Measurements from ENCODE around the gene GPR62. TPM values are rescaled to one million over a fixed set of nuclear protein-coding genes. Genes with fewer than 3 reads are reported as not detected.
"Not testable (repeated sequence)": the region's sequence is repeated elsewhere in the genome, so short reads cannot be mapped to it uniquely, and the experiment has no call there.

GPR62 gene, protein sequence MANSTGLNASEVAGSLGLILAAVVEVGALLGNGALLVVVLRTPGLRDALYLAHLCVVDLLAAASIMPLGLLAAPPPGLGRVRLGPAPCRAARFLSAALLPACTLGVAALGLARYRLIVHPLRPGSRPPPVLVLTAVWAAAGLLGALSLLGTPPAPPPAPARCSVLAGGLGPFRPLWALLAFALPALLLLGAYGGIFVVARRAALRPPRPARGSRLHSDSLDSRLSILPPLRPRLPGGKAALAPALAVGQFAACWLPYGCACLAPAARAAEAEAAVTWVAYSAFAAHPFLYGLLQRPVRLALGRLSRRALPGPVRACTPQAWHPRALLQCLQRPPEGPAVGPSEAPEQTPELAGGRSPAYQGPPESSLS
- polyA plus RNA-seq = not detected

DNA sequence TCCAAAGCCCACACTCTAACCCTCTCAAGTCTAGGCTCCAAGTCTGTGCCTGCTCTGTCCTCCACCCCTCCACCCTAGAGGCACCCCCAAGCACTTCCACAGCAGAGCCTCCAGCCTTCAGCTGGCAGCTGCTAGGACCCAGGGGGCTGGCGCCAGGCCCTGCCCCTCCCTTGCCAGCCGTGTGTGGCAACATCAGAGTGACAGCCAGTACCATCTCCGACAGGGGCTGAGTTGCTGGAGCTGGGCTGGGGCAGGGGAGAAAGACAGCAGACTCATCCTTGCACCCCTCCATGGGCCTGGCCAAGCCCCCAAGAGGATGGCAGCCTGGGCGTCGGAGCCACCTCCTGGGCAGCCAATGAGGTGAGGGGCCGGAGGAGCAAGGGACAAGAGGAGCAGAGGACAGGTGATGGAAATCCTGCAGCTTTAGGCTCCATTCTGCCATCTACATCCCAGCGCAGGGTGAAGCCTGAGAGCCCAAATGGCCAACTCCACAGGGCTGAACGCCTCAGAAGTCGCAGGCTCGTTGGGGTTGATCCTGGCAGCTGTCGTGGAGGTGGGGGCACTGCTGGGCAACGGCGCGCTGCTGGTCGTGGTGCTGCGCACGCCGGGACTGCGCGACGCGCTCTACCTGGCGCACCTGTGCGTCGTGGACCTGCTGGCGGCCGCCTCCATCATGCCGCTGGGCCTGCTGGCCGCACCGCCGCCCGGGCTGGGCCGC lies at the start of gene GPR62:
GPR62 (plus strand) TSS at position 207 of the 718 bp plus-strand sequence; CDS start at position 479, 272 bp downstream.
- Mint-ChIP-seq H3K36me3 (peaks cover 0 to 7% (median 4%) of the 10 kb centered on the region in 3 donors), H3K9me3 (no peaks in the 10 kb centered on the region)

DNA sequence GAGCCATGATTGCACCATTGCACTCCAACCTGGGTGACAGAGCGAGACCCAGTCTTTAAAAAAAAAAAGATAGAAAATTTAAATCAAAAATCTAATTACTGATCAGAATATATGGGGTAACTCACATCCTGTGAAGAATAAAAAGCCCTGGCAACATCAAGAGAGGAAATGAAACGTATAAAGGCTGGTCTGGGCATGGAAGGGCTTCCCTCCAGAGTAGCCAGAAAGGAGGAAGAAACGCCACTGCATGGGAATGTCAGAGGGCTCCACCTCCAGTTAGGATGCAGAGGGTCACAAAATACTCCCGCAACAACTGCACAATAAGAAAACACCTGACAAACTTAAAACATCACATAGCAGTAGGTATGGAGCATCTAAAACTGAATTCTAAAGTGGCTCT lies 47.2 kb upstream of the GPR62 start:
- no peak for DNase-seq
- peaks cover 0 to 6% (median 3%) of the 10 kb centered on the region in 6 donors for H3K9me3 Mint-ChIP-seq
- peaks cover 2 to 12% (median 10%) of the 10 kb centered on the region in 3 donors for H3K27me3 Mint-ChIP-seq (ENCODE audit: low read depth in 3 of 3)
- H3K27ac Mint-ChIP-seq = no peak overlapping the region
- H3K4me3 Mint-ChIP-seq = no peak overlapping the region
- H3K4me1 Mint-ChIP-seq = no peaks in the 10 kb centered on the region
- H3K36me3 Mint-ChIP-seq = peaks cover 0 to 4% (median 0%) of the 10 kb centered on the region in 3 donors

More for the DNA sequence above, at the start of gene GPR62:
- peaks cover 0 to 9% of the 10 kb centered on the region in 2 donors for H3K4me1 Mint-ChIP-seq
- no peak within 1 kb of the TSS for H3K27ac Mint-ChIP-seq
- DNase-seq = no peak
- H3K27me3 Mint-ChIP-seq (ENCODE audit: low read depth in 3 of 3) = peaks cover 11 to 18% (median 13%) of the 10 kb centered on the region in 3 donors
- peak within 1 kb of the TSS in 1 of 5 donors; percentile 27 for H3K4me3 Mint-ChIP-seq

DNA sequence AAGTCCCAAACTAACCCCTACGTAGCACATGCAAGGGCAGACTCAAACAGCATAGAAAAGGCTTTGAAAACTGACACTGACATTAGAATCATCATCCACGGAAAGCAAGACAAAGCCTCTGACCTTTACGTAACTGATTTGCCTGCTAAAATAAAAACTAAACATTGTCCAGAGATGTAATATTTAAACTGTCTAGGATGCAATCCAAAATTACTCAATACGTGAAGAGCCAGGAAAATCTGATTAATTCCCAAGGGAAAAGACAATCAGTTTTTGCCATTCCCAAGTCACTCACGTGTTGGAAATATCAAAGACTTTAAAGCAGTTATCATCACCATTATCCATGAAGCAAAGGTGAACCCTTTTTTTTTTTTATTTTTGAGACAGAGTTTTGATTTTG lies 38.8 kb upstream of the GPR62 start:
- no peak overlapping the region for H3K4me3 Mint-ChIP-seq
- H3K27ac Mint-ChIP-seq = no peak overlapping the region
- H3K9me3 Mint-ChIP-seq = peaks cover 0 to 2% (median 0%) of the 10 kb centered on the region in 6 donors
- H3K27me3 Mint-ChIP-seq (ENCODE audit: low read depth in 3 of 3) = peaks cover 1 to 14% (median 11%) of the 10 kb centered on the region in 3 donors
- H3K4me1 Mint-ChIP-seq = no peaks in the 10 kb centered on the region
- DNase-seq = no peak
- H3K36me3 Mint-ChIP-seq = no peaks in the 10 kb centered on the region

DNA sequence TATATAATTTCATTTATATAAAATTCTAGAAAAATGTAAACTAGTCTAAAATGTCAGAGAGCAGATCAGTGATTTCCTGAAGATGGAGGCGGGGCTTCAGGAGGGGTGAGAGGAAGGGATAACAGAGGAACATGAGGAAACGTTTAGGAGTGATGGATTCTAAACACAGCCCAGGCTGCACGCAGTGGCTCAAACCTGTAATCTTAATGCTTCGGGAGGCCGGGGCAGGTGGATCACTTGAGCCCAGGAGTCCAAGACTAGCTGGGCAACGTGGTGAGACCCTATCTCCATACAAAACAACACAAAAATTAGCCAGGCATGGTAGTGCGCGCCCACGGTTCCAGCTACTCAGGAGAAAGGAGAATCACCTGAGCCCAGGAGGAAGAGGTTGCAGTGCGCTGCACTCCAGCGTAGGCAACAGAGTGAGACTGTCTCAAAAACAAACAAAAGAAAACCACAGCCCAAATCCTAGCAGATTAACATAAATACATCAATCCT lies 34.1 kb upstream of the GPR62 start:
- Mint-ChIP-seq H3K4me1 (no peaks in the 10 kb centered on the region), H3K9me3 (peaks cover 0 to 2% (median 0%) of the 10 kb centered on the region in 6 donors), H3K36me3 (no peaks in the 10 kb centered on the region)

DNA sequence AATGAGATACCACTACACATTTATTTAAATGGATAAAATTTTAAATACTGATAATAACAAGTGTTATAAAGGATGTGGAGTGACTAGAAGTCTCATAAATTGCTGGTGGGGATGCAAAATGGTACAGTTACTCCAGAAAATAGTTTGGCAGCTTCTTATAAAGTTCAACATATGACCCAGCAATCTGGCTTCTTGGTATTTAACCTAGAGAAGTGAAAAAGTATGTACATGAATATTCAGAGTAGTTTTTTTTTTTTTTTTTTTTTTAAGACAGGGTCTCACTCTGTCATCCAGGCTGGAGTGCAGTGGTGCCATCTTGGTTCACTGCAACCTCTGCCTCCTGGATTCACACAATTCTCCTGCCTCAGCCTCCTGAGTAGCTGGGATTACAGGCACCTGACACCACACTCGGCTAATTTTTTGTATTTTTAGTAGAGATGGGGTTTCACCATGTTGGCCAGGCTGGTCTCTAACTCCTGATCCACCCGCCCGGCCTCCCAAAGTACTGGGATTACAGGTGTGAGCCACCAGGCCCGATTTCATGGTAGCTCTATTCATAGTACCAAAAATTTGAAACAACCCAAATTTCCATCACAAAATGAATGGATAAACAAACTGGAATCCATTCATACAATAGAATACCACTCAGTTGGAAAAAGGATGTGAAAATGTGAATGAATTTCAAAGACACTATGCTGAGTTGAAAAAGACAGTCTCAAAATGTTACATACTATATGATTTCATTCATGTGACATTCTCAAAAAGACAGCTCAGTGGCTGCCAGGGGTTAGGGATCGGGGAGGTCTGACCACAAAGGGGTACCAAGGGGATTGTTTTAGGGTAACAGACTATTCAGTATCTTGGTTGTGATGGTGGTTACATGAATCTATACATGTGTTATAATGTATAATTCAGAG lies 27.9 kb upstream of the GPR62 start:
- DNase-seq = no peak
- Mint-ChIP-seq H3K4me1 (no peaks in the 10 kb centered on the region), H3K27ac (no peak overlapping the region), H3K36me3 (peaks cover 0 to 3% (median 0%) of the 10 kb centered on the region in 3 donors), H3K4me3 (no peak overlapping the region), H3K9me3 (no peaks in the 10 kb centered on the region), H3K27me3 (ENCODE audit: low read depth in 3 of 3) (peaks cover 0 to 3% (median 0%) of the 10 kb centered on the region in 3 donors)

More for the DNA sequence above, 34.1 kb upstream of the GPR62 start:
- Mint-ChIP-seq H3K27me3 (ENCODE audit: low read depth in 3 of 3) (peaks cover 0 to 9% (median 9%) of the 10 kb centered on the region in 3 donors), H3K27ac (no peak overlapping the region), H3K4me3 (no peak overlapping the region)
- DNase-seq = no peak

DNA sequence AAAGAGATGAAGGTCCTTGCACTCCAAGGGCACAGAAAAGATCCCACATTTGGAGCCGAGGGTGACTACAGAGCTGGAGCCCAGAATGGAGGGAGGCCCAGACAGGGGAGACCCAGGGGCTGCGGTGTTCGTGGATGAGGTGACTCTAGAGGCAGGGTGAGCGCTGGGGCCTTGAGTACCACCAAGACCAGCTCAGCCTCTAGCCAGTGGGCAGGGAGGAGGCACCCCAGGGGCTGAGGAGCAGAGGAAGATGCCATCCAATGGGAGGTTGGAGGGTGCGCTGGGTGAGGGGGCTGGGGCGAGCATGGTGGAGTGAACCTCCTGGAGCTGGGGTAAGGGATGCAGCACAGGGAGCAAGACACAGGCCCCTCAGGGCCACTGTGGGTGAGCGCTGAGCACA lies 26.7 kb upstream of the GPR62 start:
- H3K9me3 Mint-ChIP-seq = peaks cover 0 to 2% (median 0%) of the 10 kb centered on the region in 6 donors
- H3K4me3 Mint-ChIP-seq = no peak overlapping the region
- peaks cover 0 to 3% (median 0%) of the 10 kb centered on the region in 3 donors for H3K27me3 Mint-ChIP-seq (ENCODE audit: low read depth in 3 of 3)
- no peak for DNase-seq
- no peaks in the 10 kb centered on the region for H3K4me1 Mint-ChIP-seq
- H3K27ac Mint-ChIP-seq = no peak overlapping the region
- peaks cover 0 to 3% (median 0%) of the 10 kb centered on the region in 3 donors for H3K36me3 Mint-ChIP-seq

DNA sequence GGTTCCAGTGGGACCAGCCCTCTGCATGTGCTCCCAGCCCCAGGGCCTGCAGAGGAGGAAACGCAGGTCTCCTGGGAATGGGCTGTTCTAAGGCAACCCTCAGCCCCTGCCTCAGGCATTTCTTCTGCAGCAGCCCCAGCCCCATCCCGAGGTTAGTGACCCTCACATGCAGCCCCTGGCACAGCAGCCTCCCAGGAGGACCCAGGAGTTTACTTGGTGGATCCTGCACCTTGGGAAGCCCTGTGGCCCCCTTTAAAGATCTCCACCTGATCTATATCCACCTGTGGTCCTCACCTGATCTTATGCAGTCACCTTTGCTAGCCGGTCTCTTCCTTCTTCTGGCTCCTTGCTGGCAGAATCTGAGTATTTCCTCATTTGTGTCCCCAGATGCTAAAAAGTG lies 26.2 kb upstream of the GPR62 start:
- not testable (repeated sequence) for H3K27me3 Mint-ChIP-seq (ENCODE audit: low read depth in 3 of 3); H3K9me3 Mint-ChIP-seq; H3K4me3 Mint-ChIP-seq; DNase-seq; H3K27ac Mint-ChIP-seq; H3K36me3 Mint-ChIP-seq; H3K4me1 Mint-ChIP-seq

DNA sequence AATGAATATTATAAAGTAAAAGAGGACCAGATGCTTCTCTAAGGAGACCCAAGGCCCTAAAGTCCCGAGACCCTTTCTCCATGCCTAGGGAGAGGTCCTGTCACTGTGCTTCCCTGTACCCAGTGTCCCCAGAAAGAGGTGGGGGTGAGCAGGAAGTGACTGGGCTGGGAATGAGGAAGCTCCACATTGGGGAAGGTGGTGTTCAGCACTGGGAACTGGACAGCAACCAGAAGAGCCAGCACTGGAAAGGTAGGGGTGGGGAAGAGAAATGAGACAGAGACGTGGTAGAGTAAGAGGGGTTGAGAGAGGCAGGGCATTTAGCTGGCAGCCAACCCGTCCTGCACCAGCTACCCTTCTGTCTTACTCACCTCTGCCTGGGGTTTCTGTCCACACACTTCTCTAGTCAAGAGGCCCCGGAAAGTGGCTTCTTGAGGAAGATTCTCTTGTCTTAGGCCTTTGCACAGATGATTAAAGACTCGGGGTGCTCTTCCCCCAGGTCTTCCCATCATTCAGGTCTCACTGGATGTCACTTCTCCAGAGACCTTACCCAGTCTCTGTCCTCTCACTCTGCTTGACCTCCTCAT lies 25.7 kb upstream of the GPR62 start:
- H3K4me1 Mint-ChIP-seq = no peaks in the 10 kb centered on the region
- no peak overlapping the region for H3K27ac Mint-ChIP-seq
- DNase-seq = no peak

DNA sequence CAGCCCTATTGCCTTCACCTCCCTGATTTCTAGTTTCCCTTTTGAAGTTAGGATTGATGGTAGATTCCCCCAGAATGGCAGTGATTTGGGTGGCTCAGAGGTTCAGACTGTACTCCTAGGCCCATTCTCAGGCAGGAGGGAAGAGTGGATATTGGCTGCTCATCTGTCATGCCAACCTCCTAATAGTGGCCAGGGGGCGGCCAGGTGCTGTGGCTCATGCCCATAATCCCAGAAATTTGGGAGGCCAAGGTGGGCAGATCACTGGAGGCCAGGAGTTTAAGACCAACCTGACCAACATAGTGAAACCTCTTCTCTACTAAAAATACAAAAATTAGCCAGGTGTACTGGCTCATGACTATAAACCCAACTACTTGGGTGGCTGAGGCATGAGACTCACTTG lies 24.7 kb upstream of the GPR62 start:
- DNase-seq = no peak
- Mint-ChIP-seq H3K36me3 (peaks cover 0 to 12% (median 0%) of the 10 kb centered on the region in 3 donors), H3K9me3 (peaks cover 0 to 2% (median 0%) of the 10 kb centered on the region in 6 donors), H3K4me3 (no peak overlapping the region), H3K27ac (no peak overlapping the region), H3K27me3 (ENCODE audit: low read depth in 3 of 3) (peaks cover 0 to 3% (median 0%) of the 10 kb centered on the region in 3 donors), H3K4me1 (no peaks in the 10 kb centered on the region)

More for the DNA sequence above, 25.7 kb upstream of the GPR62 start:
- Mint-ChIP-seq H3K36me3 (peaks cover 0 to 9% (median 0%) of the 10 kb centered on the region in 3 donors), H3K9me3 (peaks cover 0 to 2% (median 0%) of the 10 kb centered on the region in 6 donors), H3K27me3 (ENCODE audit: low read depth in 3 of 3) (peaks cover 0 to 3% (median 0%) of the 10 kb centered on the region in 3 donors), H3K4me3 (no peak overlapping the region)

DNA sequence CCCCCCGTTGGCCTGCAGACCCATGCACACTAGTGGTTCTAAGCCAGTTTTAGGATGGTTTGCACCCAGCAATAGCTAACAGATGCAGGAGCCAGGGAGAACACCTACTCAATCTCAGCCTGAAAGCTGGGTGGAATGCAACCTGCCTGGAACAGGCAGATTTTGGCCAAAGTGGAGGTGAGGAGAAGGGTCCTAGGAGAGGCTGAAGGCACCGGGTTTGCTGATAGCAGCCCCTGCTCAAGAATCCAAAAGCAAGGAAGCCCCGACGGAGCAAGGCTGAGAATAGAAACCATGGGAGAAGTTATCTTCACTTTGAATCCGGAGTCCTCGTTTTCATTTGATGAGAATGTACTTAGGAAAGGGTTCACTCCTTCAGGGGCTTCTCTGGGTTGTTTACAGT lies 23.4 kb upstream of the GPR62 start:
- Mint-ChIP-seq H3K36me3 (peaks cover 0 to 18% (median 2%) of the 10 kb centered on the region in 3 donors), H3K4me3 (no peak overlapping the region), H3K9me3 (peaks cover 0 to 2% (median 0%) of the 10 kb centered on the region in 6 donors), H3K27ac (no peak overlapping the region), H3K27me3 (ENCODE audit: low read depth in 3 of 3) (peaks cover 0 to 3% (median 0%) of the 10 kb centered on the region in 3 donors), H3K4me1 (no peaks in the 10 kb centered on the region)
- no peak for DNase-seq

DNA sequence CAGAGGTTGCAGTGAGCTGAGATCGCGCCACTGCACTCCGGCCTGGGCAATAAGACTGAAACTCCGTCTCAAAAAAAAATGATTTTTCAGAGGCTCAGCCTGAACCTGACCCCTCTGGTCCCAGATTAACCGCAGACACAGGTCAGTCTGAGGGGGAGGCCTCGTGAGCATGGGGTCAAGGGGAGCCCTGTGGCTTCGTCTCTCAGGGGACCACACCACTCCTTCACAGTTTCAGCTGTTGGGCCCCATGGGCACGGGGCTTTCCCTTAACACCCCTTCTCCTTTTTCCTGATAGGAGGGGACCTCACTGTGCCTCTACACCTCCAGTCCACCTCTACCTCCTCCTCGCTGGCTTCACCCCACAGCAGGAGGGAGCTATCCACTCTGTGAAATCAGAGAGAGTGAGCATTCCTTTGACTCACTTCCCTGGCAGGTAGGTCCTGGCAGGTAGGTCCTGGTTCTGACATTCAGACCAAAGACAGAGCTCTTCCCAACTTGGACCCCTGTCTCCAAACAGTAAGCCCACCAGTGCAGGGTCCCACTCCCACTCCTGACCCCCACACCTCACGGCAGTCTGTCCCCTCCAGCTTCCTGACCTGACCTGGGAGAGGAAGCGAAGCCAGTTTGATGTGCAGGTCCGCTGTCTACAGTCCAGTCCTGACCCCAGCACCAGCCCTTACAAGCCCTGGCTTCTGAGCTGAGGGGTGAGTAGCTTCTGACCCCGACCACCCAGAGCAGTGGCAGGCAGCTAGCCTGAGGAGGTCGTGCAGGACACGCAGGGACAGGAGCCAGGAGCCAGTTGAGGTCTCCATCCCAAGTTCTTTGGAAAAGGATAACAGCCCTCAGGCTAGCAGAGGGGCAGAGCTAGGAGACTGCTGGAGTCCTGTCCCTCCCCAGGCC lies 22.5 kb upstream of the GPR62 start:
- H3K9me3 Mint-ChIP-seq = peaks cover 0 to 2% (median 0%) of the 10 kb centered on the region in 6 donors
- H3K27me3 Mint-ChIP-seq (ENCODE audit: low read depth in 3 of 3) = peaks cover 0 to 3% (median 0%) of the 10 kb centered on the region in 3 donors
- H3K4me1 Mint-ChIP-seq = no peaks in the 10 kb centered on the region
- DNase-seq = no peak
- no peak overlapping the region for H3K4me3 Mint-ChIP-seq
- no peak overlapping the region for H3K27ac Mint-ChIP-seq
- peaks cover 0 to 26% (median 4%) of the 10 kb centered on the region in 3 donors for H3K36me3 Mint-ChIP-seq

DNA sequence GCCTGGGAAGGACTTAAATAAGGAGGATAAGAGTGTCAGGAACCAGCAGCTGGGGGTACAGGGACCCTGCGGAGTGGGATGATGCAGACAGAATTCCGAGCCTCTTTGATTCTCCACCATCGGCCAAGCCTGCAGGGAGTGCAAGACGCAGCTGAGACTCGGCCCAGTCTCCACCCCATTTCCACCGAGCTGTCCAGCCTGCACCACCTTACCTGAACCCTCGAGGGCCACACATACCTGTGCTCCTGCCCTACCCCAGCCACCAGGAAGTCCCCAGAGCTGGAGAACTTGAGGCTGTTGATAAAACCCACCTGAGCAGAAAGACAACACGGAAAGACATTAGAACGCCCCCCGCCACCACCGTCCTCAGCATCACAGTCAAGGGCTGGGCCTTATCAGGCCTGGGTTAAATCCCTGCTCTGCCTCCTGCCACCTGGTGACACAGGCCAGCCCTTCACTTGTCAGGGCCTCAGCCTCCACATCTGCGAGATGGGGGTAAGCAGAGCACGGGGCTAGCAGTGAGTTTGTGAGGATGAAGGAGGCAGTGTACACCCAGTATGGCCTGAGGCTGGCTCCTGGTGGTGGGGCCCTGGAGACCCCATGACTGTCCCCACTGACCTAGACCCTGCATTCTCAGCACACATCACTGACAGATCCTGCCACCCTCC lies 21.6 kb upstream of the GPR62 start:
- no peak overlapping the region for H3K4me3 Mint-ChIP-seq
- no peak overlapping the region for H3K27ac Mint-ChIP-seq
- DNase-seq = no peak
- H3K9me3 Mint-ChIP-seq = peaks cover 0 to 2% (median 0%) of the 10 kb centered on the region in 6 donors
- peaks cover 0 to 26% (median 4%) of the 10 kb centered on the region in 3 donors for H3K36me3 Mint-ChIP-seq
- no peaks in the 10 kb centered on the region for H3K4me1 Mint-ChIP-seq
- H3K27me3 Mint-ChIP-seq (ENCODE audit: low read depth in 3 of 3) = no peaks in the 10 kb centered on the region
